Hematopoietic multipotent progenitor cell treated with erythropoietin and hydrocortisone succinate and interleukin-3 and kit ligand, for 6 days (in vitro differentiated cells): Measurements from ENCODE around the gene ZNF28.
A peak's percentile ranks its signal among the peaks of the same experiment; 100 is the strongest.
"Not testable (repeated sequence)": the region's sequence is repeated elsewhere in the genome, so short reads cannot be mapped to it uniquely, and the experiment has no call there.

ENCODE experiments used
- DNase-seq: peaks from one replicate; pipeline ENCODE4 v3.0.0-alpha.2; 2015

ZNF28 gene

DNA sequence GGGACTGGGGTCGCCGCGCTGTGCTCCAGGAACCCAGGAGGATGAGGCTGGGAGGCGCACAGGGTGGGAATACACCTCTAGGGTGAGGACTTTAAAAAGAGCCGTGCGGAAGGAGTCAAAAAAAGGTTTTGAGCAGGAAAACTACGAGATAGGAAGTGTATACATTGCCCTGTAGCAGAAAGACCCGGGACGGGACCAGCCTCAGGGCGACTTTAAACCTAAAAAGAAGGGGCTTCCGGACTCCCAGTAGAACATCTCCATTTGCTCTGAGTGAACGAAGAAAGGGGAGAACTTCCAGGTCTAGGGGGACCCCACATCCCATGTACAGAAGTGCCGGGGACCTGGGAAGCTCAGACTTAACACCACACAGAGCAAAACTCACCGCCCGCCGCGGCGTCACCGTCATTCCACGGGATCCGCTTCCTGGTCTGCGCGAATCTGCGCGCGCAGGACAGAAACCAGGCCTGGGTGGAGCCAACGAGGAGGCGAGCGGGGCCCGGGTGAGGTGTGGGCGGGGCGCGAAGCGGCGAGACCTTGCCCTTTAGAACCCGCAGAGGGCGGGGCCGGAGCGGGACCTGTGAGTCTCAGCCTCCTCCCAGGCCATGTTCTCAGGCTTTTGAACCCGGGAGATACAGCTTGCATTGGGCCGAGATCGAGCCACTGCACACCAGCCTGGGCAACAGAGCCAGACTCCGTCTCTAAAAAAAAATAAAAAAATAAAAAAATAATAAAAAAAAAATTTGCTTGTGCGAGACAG is at the start of gene ZNF28:
Gene ZNF28 (minus strand): TSS at position 430 of the 757 bp plus-strand sequence. CDS start 3,675 bp downstream, outside the sequence.
- peak; percentile 65 for DNase-seq

DNA sequence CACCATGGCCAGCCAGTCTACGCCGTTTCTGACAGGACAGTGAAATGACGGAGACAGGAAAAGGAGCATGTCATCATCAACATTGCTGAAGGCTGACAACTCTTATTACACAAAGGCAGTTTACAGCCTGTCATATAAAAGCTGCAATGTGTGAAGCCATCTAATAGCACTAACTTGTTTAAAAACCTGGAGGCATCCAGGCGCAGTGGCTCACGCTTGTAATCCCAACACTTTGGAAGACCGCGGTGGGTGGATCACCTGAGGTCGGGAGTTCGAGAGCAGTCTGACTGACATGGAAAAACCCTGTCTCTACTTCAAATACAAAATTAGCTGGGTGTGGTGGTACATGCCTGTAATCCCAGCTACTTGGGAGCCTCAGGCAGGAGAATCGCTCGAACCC is 46.6 kb upstream of the ZNF28 start:
- not testable (repeated sequence) for DNase-seq

DNA sequence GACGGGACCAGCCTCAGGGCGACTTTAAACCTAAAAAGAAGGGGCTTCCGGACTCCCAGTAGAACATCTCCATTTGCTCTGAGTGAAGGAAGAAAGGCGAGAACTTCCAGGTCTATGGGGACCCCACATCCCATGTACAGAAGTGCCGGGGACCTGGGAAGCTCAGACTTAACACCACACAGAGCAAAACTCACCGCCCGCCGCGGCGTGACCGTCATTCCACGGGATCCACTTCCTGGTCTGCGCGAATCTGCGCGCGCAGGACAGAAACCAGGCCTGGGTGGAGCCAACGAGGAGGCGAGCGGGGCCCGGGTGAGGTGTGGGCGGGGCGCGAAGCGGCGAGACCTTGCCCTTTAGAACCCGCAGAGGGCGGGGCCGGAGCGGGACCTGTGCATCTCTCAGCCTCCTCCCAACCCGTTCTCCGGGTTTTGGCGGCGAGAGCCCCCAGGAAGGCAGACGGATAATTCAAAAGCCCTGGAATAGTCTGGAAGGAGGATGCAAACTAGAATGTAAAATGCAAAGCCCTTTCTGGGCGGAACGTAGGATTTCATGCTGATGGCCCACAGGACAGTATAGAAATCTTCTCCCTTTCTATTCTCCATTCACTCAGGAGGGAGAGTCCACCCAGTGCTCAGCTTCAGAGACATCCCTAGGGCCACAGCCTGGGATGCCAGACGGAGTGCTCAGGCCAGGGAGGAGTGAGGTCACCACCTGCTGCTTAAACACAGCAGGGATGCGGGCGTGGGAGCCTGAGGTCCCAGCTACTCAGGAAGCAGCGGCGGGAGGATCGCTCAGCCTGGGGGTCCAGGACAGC is 36.2 kb upstream of the ZNF28 start, which contains the start of gene ZNF468:
Gene ZNF468 (minus strand): TSS at position 242 of the 814 bp plus-strand sequence. CDS start 3,347 bp downstream, outside the sequence.
- peak; percentile 71 for DNase-seq

DNA sequence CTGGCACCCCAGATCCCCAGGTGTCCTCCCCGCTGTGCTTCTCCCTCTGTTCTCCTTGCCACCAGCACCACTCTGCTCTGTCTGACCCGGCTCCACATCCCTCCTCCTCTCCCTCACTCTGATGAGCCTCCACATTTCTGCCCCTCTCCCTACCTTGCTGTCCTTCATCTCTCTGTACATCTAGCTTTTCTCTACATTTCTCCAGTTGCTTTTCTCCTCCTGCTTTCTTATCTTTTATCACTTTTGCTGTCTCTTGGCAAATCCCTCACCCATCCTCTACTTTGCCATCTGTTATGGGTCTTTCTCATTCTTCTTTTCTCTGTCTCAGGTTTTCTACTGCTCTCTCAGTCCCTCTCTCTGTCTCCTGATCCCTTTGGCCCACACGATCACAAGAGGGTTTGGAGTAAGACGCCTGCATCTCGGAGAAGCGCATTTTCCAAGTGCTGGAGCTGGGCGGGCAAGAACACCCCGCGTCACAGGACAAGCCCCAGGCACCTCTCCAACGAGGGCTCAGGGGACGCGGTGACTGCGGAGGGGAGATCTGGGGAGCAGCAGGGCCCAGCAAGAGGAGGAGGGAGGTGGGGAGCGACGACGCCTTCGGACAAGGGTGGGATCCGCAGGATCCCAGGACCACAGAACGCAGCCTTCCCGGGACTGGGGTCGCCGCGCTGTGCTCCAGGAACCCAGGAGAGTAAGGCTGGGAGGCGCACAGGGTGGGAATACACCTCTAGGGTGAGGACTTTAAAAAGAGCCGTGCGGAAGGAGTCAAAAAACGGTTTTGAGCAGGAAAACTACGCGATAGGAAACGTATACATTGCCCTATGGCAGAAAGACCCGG is 35.3 kb upstream of the ZNF28 start:
- not testable (repeated sequence) for DNase-seq

DNA sequence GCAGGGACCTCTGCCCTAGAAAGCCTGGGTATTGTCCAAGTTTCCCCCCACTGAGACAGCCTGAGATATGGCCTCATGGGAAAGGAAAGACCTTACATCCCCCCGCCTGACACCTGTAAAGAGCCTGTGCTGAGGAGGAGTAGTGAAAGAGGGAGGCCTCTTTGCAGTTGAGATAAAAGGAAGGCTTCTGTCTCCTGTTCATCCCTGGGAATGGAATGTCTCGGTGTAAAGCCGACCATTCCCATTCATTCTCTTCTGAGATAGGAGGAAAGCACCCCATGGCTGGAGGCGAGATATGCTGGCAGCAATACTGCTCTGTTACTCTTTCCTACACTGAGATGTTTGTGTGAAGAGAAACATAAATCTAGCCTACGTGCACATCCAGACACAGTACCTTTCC is 25.9 kb upstream of the ZNF28 start:
- not testable (repeated sequence) for DNase-seq

DNA sequence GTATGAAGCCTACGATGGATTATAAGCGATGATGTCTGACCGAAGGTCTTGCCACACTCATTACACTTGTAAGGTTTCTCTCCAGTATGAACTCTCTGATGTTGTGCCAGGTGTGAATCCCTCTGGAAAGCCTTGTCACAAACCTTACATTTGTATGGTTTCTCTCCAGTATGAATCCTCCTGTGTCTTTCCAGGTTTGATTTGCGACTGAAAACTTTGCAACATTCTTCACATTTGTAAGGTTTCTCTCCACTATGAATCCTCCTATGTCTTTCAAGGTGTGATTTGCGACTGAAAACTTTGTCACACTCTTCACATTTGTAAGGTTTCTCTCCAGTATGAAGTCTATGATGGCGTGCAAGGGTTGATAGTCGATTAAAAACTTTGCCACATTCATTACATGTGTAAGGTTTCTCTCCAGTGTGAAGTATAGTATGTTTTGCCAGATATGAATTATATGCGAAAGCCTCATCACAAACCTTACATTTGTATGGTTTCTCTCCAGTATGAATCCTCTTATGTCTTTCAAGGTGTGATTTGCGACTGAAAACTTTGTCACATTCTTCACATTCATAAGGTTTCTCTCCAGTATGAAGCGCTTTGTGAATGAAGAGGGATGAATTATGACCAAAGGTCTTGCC is 19.5 kb upstream of the ZNF28 start:
- DNase-seq, result not testable (repeated sequence)

DNA sequence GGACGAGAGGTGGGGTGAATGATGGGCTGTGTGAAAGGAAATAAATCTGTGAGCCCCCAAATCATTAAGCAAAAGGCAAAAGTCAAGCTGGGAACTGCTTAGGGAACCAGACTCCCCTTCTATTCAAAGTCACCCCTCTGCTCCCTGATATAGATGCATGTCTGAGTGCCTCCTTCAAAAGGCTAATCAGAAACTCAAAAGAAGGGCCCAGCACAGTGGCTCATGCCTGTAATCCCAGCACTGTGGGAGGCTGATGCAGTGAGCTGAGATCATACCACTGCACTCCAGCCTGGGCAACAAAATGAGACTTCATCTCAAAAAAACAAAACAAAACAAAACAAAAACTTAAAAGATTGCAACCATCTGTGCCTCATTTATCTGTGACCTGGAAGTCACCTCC is 12.9 kb upstream of the ZNF28 start:
- not testable (repeated sequence) for DNase-seq

DNA sequence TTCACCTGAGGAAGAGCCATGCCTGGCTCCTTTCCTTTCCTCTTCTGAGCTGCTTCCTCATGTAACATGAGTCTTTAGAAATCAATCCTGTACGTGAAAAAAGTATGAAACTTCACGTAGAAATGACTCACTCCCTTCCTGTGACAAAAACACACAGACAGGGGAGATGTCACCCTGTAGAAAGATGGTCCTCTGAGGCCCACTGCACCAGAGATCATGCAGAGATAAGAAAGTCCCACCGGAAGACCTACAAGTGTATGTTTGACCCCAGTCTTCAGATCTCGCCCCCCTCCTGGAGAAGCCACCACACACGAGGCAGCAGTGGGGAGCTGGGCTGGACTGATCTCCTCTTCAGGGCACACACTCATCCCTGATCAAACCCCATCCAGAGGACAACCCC is 12.1 kb upstream of the ZNF28 start:
- not testable (repeated sequence) for DNase-seq

DNA sequence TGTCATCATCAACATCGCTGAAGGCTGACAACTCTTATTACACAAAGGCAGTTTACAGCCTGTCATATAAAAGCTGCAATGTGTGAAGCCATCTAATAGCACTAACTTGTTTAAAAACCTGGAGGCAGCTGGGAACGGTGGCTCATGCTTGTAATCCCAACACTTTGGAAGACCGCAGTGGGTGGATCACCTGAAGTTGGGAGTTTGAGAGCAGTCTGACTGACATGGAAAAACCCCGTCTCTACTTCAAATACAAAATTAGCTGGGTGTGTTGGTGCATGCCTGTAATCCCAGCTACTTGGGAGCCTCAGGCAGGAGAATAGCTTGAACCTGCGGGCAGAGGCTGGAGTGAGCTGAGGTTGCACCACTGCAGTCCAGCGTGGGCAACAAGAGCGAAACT is 8.4 kb upstream of the ZNF28 start:
- not testable (repeated sequence) for DNase-seq

DNA sequence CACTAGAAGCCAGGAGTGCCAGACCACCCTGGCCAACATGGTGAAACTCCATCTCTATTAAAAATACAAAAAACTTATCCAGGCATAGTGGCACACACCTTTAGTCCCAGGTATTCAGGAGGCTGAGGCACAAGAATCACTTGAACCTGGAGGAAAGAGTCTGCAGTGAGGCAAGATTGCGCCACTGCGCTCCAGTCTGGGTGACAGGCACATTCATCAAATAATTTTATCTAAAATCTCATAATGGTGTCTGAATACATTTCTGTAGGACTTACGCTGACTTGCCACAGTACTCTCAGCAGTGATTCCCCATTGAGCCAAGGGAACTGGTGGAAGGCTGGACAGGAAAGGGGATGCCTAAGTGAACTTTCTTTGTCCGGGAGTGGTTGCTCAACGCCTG is 4.3 kb upstream of the ZNF28 start:
- no peak for DNase-seq

DNA sequence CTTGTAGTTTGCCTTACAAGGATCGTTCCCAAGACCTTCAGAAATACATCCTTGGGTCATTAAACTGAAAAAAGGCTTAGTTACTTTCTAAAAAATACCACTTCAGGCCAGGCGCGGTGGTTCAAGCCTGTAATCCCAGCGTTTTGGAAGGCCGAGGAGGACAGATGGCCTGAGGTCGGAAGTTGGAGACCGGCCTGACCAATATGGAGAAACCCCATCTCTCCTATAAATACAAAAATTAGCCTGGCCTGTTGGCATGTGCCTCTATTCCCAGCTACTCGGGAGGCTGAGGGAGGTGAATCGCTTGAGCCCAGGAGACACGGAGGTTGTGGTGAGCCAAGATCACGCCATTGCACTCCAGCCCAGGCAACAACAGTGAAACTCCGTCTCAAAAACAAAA is 2.2 kb upstream of the ZNF28 start:
- no peak for DNase-seq

DNA sequence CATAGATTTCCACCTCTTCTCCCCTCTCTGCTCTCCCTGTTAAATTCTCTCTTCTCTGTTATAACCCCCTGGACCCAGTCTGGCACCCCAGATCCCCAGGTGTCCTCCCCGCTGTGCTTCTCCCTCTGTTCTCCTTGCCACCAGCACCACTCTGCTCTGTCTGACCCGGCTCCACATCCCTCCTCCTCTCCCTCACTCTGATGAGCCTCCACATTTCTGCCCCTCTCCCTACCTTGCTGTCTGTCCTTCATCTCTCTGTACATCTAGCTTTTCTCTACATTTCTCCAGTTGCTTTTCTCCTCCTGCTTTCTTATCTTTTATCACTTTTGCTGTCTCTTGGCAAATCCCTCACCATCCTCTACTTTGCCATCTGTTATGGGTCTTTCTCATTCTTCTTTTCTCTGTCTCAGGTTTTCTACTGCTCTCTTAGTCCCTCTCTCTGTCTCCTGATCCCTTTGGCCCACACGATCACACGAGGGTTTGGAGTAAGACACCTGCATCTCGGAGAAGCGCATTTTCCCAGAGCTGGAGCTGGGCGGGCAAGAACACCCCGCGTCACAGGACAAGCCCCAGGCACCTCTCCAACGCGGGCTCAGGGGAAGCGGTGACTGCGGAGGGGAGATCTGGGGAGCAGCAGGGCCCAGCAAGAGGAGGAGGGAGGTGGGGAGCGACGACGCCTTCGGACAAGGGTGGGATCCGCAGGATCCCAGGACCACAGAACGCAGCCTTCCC is 795 bp downstream of the ZNF28 start:
- DNase-seq, result peak; percentile 63

DNA sequence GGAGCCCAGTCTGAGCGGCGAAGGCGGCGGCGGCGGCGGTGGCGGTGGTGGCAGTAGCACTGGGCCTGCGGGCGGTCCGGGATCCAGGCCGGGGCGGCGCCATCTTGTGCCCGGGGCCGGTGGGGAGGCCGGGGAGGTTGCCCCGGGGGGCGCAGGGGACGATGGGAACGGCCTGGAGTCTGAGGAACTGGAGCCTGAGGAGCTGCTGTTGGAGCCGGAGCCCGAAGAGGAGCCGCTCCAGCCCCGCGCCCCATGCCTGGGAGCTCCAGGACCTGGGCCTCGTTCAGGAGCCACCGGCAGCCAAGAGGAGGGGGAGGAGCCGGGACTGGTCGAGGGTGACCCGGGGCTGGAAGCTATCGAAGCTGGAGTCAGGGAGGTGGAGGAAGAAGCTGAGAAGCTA is 11.6 kb downstream of the ZNF28 start:
- no peak for DNase-seq

DNA sequence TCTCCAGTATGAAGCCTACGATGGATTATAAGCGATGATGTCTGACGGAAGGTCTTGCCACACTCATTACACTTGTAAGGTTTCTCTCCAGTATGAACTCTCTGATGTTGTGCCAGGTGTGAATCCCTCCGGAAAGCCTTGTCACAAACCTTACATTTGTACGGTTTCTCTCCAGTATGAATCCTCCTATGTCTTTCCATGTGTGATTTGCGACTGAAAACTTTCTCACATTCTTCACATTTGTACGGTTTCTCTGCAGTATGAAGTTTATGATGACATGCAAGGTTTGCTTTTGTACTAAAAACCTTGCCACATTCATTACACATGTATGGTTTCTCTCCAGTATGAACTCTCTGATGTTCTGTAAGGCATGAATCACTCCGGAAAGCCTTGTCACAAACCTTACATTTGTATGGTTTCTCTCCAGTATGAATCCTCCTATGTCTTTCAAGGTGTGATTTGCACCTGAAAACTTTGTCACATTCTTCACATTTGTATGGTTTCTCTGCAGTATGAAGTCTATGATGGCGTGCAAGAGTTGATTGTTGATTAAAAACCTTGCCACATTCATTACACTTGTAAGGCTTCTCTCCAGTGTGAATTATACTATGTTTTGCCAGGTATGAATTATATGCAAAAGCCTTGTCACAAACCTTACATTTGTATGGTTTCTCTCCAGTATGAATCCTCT is 21.3 kb downstream of the ZNF28 start:
- not testable (repeated sequence) for DNase-seq

DNA sequence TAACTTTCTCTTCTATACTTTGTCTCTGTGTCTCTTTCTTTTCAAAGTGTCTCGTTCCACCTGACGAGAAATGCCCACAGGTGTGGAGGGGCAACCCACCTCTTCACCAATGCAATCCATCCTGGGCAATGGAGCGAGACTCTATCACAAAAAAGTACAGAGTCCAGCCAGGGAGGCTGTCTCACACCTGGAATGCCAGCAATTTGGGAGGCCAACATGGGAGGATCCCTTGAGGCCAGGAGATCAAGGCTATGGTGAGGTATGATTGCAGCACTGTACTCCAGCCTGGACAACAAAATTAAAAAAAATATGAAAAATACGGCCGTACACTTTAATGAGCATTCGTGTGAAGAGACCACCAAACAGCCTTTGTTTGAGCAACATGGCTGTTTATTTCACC is 32.0 kb downstream of the ZNF28 start:
- no peak for DNase-seq

DNA sequence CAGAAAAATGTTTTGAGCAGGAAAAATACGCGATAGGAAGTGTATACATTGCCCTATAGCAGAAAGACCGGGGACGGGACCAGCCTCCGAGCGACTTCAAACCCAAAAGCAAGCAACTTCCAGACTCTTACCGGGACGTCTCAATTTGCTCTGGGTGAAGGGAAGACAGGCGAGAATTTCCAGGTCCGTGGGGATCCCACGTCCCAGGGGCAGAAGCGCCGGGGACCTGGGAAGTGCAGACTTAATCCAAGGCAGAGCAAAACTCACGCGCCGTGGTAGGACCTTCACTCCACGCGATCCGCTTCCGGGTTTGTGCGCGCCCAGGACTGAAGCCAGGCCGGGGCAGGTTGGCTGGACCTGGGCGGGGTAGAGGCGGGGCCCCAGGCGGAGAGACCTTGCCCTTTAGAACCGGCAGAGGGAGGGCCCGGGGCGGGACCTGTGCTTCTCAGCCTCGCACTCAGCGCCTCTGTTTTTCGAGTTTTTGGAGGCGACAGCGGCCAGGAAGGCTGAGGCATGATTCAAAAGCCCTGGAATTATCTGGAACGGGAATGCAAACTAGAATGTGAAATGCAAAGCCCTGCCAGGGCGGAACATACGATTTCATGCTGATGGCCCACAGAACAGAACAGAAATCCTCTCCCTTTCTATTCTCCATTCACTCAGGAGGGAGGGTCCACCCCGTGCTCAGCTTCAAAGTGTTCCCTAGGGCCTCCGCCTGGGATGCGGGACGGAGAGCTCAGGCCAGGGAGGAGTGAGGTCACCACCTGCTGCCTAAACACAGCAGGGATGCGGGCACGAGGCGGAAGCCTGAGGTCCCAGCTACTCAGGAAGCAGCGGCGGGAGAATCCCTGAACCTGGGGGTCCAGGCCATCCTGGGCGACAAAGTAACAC is 34.7 kb downstream of the ZNF28 start, which contains the start of gene ZNF600:
Gene ZNF600 (minus strand): TSS at position 328 of the 891 bp plus-strand sequence. CDS start 7,903 bp downstream, outside the sequence.
- DNase-seq, result peak; percentile 95

DNA sequence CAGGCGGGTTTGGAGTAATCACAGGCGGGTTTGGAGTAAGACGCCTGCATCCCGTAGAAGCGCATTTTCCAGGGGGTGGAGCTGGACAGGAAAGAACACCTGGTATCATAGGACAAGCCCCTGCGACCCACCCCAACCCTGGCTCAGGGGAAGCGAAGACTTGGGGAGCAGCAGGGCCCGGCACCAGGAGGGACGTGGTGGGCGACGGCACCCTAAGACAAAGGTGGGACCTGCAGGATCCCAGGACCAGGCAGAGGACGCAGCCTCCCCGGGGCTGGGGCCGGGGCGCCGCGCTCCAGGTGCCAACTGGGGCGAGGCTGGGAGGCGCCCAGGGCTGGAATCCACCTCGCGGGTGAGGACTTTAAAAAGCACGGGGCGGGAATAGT is 35.4 kb downstream of the ZNF28 start:
- no peak for DNase-seq

DNA sequence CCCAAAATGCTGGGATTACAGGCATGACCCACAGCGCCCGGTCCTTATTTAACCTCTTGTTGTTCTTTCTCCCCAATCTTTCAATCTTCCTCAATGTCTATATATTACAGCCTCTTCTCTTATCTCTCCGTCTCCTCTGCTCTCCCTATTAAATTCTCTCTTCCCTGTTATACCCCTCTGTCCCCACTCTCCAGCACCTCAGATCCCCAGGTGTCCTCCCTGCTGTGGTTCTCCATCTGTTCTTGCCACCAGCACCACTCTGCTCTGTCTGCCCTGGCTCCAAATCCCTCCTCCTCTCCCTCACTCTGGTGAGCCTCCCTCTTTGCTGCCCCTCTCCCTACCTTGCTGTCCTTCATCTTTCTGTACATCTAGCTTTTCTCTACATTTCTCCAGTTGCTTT is 35.9 kb downstream of the ZNF28 start:
- no peak for DNase-seq

DNA sequence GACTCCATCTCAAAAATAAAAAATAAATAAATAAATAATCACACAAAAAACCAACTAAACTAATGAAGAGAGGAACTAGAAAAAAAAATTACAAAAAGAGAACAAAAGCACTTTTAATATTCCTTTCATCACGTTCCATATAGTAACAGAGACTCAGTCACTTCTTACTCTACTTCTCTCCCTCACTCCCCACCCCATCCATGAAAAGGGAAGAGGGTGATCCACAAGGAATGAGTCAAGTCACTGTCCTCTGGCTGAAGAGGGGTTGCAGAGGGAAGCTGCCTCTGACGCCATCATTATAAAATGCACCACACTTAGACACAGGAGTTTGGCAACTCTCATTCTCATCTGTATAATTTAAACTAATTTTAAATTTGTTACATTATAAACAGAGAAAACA is 38.6 kb downstream of the ZNF28 start:
- not testable (repeated sequence) for DNase-seq

DNA sequence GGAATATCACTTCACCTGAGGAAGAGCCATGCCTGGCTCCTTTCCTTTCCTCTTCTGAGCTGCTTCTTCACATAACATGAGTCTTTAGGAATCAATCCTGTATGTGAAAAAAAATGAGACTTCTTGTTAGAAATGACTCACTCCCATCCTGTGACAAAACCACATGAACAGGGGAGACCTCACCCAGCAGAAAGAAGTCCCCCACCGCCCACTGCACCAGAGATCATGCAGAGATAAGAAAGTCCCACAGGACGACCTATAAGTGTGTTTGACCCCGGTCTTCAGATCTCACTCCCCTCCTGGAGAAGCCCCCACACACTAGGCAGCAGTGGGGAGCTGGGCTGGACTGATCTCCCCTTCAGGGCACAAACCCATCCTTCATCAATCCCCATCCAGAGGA is 42.6 kb downstream of the ZNF28 start:
- no peak for DNase-seq
